GM21367 (cell line): ENCODE results near the gene EPB42.
"Not testable (repeated sequence)": the region's sequence is repeated elsewhere in the genome, so short reads cannot be mapped to it uniquely, and the experiment has no call there.

Source experiments
- ATAC-seq: cut with Tn5 transposase; IDR thresholded peaks from one replicate; pipeline ENCODE4 v1.9.1; 2021; ENCODE audit not compliant: unreplicated experiment

Gene EPB42

GRCh38 chr15:43213466-43213865, 7.4 kb downstream of the EPB42 start:
- ATAC-seq = no peak

- no peak for ATAC-seq
These were observed 7.9 kb downstream of the EPB42 start for GRCh38 chr15:43212951-43213350.

DNA sequence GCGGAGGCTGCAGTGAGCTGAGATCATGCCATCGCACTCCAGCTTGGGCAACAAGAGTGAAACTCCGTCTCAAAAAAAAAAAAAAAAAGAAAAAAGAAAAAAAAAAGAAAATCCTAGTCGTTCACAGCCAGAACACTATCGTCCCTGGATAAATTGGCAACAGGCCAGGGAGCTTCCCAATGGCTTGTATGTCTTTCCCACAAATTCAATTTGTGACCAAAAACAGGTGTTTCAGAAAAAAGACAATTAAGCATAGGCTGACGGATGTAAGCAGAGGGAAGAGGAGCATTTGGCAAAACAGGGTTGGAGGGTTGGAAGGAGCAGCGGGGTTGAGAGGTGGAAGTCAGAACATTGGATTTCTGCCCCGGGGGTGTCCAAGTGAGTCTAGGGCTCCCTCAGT, 8.5 kb downstream of the EPB42 start:
- no peak for ATAC-seq

DNA sequence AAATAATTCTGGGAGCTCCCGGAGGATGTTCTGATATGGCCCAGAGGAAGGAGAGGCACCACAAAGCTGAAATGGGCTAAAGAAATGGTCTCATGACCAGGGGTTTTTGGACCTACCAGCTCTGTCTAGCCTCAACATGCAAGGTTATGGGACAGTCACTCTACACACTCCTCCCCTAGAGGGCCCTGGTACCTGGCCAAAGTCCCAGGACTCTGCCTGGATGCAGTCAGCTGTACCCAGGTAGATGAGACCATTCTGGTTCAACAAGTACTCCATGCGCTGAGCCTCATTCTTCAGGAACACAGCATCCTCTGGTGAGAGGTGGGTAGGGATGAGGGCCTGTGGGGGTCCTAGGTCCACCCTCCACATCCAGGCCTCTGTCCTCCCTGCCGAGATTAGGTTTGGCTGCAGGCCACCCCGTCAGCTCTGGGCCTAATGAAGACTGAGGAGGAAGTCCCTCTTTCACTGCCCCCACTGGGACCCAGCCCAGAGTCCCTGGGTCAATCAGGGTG, 9.5 kb downstream of the EPB42 start:
- ATAC-seq = no peak

DNA sequence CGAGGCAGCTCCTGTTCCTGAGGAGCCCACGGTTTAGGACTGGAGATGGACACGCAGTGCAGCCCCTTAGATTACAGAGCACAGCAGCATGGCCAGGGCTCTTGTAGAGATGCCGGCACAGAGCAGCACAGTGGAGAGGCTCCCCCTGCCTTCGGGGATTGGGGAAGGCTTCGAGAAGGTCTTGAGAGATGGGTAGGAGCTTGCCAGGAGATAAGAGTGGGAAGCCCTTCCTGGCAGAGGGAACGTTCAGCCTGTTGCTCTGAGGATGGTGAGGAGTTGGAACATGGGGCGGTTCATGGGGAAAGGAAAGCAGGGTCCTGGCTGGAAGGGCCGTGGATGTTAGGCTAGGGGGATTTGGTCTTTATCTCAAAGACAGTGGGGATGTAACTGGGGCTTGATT, 10.0 kb downstream of the EPB42 start:
- ATAC-seq = no peak

GRCh38 chr15:43210172-43210745, 10.6 kb downstream of the EPB42 start:
- ATAC-seq = no peak

DNA sequence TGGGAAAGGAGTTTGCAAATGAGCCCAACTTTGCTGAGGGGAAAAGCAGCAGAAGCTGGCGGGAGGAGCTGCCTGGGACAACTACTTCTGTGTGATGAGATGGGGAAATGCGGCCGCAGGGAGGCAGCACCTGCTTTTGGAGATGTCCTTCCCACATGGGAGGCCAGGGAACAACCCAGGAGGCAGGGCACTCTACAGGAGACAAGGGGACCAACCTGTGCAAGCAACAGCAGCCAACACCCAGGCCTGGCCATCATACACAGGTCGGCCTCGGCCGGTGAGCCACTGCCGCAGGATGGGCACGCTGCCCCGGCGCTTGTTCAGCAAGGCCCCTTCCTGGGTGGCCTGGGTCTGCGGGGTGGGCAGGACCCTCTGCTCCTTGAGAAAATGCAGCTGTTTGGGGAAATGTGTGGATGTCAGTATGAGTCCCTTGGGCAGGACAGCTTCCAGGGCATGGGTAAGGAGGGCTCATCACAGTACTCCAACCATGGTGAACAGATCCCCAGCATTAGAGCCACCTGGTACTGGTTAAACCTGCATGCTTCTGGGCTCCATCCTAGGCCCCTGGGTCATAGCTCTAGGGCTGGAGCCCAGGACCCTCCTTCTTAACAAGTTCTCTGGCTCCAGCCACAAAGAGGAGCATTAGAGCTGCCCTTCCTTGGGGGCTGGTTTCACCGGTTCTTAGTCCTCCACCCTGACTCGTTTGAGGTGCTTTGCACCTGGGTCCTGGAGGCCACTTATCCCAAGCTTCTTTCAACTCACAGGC, 11.6 kb downstream of the EPB42 start:
- ATAC-seq = no peak

DNA sequence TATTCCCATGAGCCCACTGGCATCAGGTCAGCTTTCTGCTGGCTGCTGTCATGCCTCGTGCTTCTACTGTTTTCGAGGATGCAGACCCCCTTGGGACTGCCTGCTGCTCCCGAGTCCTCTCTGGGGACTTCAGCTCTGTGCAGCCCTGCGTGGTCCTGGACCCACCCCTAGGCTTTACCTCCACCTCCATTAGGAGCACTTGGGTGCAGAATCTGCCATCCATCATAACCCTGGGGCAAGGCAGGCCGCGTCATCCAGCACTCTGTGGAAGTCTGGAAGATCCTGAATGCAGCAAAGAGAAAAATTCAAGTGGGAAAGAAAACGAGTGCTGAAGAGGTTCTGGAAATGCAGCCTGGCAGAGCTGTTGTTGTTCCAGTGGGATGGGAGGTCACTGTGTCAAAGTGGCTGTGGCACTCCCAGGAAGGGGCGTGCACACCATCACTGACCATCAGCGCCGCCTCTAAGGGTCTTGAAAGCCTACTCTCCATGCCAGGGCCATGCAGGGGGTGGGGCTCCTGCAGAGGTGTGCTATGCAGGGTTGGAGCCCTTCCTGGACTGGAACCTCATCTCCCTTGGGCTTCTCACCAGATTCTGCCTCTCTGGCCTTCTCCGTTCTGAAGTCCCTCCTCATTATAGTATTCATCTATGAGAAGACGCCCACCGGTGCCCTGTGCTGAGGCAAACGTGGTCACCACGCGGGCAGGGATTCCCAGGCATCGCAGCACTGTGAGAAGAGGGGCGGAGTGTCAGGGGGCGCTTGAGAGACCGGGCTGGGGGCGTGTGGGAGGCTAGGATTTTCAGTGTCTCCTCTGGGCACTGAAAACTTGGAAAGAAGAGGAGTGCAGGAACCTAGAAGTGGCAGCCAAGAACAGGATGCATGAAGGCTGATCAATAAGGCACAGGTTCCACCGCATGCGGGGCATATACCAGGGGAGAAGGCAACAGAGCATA, 12.5 kb downstream of the EPB42 start:
- no peak for ATAC-seq

GRCh38 chr15:43207024-43207423, 13.8 kb downstream of the EPB42 start:
- no peak for ATAC-seq

GRCh38 chr15:43206054-43206453, 14.8 kb downstream of the EPB42 start:
- no peak for ATAC-seq

- ATAC-seq = no peak
These were observed 16.6 kb downstream of the EPB42 start for GRCh38 chr15:43204016-43204901.

- ATAC-seq = no peak
These were observed 20.8 kb downstream of the EPB42 start for GRCh38 chr15:43199945-43200488.

- ATAC-seq = no peak
These were observed 21.8 kb downstream of the EPB42 start for GRCh38 chr15:43198992-43199391.

DNA sequence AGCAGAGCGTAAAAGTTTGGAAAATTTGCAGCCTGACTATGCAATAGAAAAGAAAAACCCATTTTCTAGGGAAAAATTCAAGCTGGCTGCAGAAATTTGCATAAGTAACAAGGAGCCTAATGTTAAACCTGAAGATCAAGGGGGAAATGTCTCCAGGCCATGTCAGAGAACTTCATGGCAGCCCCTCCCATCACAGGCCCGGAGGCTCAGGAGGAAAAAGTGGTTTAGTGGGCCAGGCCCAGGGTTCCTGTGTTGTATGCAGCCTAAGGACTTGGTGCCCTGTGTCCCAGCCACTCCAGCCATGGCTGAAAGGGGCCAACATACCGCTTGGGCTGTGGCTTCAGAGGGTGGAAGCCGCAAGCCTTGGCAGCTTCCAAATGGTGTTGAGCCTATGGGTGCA, 22.3 kb downstream of the EPB42 start:
- not testable (repeated sequence) for ATAC-seq

DNA sequence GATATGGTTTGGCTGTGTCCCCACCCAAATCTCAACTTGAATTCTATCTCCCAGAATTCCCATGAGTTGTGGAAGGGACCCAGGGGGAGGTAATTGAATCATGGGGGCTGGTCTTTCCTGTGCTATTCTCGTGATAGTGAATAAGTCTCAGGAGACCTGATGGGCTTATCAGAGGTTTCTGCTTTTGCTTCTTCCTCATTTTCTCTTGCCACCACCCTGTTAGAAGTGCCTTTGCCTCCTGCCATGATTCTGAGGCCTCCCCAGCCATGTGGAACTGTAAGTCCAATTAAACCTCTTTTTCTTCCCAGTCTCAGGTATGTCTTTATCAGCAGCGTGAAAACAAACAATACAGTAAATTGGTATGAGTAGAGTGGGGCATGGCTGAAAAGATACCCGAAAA, 23.0 kb downstream of the EPB42 start:
- ATAC-seq = not testable (repeated sequence)

GRCh38 chr15:43196760-43197548, 23.9 kb downstream of the EPB42 start:
- ATAC-seq = no peak

- no peak for ATAC-seq
These were observed 26.0 kb downstream of the EPB42 start for GRCh38 chr15:43194795-43195194.

- ATAC-seq = no peak
These were observed 27.1 kb downstream of the EPB42 start for GRCh38 chr15:43193710-43194109.

DNA sequence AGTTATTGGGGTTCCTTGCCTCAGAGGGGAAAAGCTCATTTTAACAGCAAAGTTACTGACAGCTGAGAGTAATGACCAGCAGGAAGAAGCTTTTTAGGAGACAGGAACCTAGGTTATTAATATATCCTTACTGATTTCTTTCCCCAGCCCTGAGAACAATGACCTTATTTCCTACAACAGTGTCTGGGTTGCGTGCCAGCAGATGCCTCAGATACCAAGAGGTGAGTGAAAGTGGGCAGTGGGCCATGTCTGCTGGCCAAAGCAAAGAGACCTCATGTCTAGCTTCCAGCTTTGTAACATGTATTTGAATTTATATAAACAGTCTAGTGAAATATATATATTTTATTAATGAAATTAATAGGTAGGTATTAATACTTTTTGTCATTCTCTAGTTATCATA, 30.6 kb downstream of the EPB42 start:
- no peak for ATAC-seq
